GM12874 (cell line): ENCODE measurements around the gene CNTROB.
A peak's percentile ranks its signal among the peaks of the same experiment; 100 is the strongest.

Experiments
- CTCF ChIP-seq: IDR thresholded peaks from 2 replicates; pipeline ENCODE4 v1.5.1; 2011; ENCODE audit warnings: low read depth, mild to moderate bottlenecking, control low read depth, low read length, moderate library complexity; ENCODE audit not compliant: insufficient read depth

CNTROB gene

GRCh38 chr17:7887038-7887481, 44.9 kb upstream of the CNTROB start:
- TF ChIP-seq CTCF: no peak

- TF ChIP-seq CTCF: no peak
These were observed 44.4 kb upstream of the CNTROB start for GRCh38 chr17:7887482-7888183.

GRCh38 chr17:7888184-7888920, 43.7 kb upstream of the CNTROB start, which contains the start of gene CHD3:
TSS of gene CHD3 (plus strand) at chr17:7888789. CDS start at chr17:7889001, 212 bp downstream.
- no peak for TF ChIP-seq CTCF

GRCh38 chr17:7889166-7889955, 42.6 kb upstream of the CNTROB start:
- peak; percentile 42 for TF ChIP-seq CTCF

- TF ChIP-seq CTCF: no peak
These were observed 38.7 kb upstream of the CNTROB start for GRCh38 chr17:7893187-7893880.

- TF ChIP-seq CTCF: no peak
These were observed 37.8 kb upstream of the CNTROB start for GRCh38 chr17:7894226-7894625.
